Endothelial cell of umbilical vein (primary cell): ENCODE measurements around the gene TYRO3. TPM values are rescaled to one million over a fixed set of nuclear protein-coding genes. Genes with fewer than 3 reads are reported as not detected.

Source experiments
- BruUV-seq: library from RNA; stranded (reverse); fragments of 400-500 nt; replicated peaks from 2 replicates; lab custom pipeline; 2021; lab: Mats Ljungman, UMichigan
- CTCF ChIA-PET: fragments of 300-600, 350-600 bp; sonication (Branson Sonifier 250); formaldehyde crosslinking; loops from one replicate; lab custom pipeline; 2021; ENCODE audit warnings: antibody characterized with exemption, inconsistent platforms; lab: Charles Lee
- POLR2A ChIA-PET: fragments of 300-600, 350-600 bp; sonication (Branson Sonifier 250); formaldehyde crosslinking; loops from one replicate; lab custom pipeline; 2021; ENCODE audit warnings: antibody characterized with exemption, inconsistent platforms; lab: Charles Lee
- DNase-seq: peaks from one replicate; pipeline ENCODE4 v3.0.0-alpha.2; 2011; ENCODE audit warnings: low read depth, low spot score
- FAIRE-seq: peaks from 2 replicates; lab custom pipeline; 2011; peaks lifted over from hg19 to GRCh38; lab: Jason Lieb, UNC
- H2AFZ ChIP-seq: 2 replicates; pipeline ENCODE4 v1.6.0; 2012; ENCODE audit warnings: low read depth, low read length, control low read depth, inconsistent platforms
- H3K27ac ChIP-seq: 2 replicates; pipeline ENCODE4 v1.5.1; 2011; ENCODE audit warnings: low read depth, mild to moderate bottlenecking, control low read depth, low read length, moderate library complexity; ENCODE audit not compliant: insufficient read depth
- H3K27me3 ChIP-seq, 2 experiments: 2 replicates each; pipeline versions ENCODE4 v1.6.0 to v1.6.1; 2011; ENCODE audit warnings: low read length in 2 of 2, mixed read lengths in 1 of 2; ENCODE audit not compliant: control insufficient read depth in 2 of 2, insufficient read depth in 2 of 2
- H3K36me3 ChIP-seq, 2 experiments: 2 replicates in 1 of 2; 3 replicates in 1 of 2; pipeline ENCODE4 v1.5.1; 2011; ENCODE audit warnings: low read length in 2 of 2, mild to moderate bottlenecking in 1 of 2, moderate library complexity in 1 of 2; ENCODE audit not compliant: control insufficient read depth in 2 of 2, insufficient read depth in 2 of 2; ENCODE audit errors: extremely low read depth in 1 of 2
- H3K4me1 ChIP-seq: 3 replicates; pipeline ENCODE4 v1.5.1; 2011; ENCODE audit warnings: mild to moderate bottlenecking, low read length; ENCODE audit not compliant: control insufficient read depth, insufficient read depth; ENCODE audit errors: extremely low read depth
- H3K4me2 ChIP-seq: 2 replicates; pipeline ENCODE4 v1.6.1; 2011; ENCODE audit warnings: low read length, control low read depth, mixed read lengths; ENCODE audit not compliant: insufficient read depth
- H3K4me3 ChIP-seq, 3 experiments: fragments of 200-600 bp in 1 of 3; sonication (generic), shearing (Covaris generic) in 1 of 3; replicated peaks in 1 of 3; 2 replicates each; pipeline ENCODE4 v1.5.1; 2011 to 2016; ENCODE audit warnings: control low read depth in 3 of 3, low read length in 3 of 3, mild to moderate bottlenecking in 2 of 3, inconsistent platforms in 1 of 3, low read depth in 1 of 3, moderate library complexity in 1 of 3; ENCODE audit not compliant: insufficient read depth in 1 of 3
- H3K79me2 ChIP-seq: 2 replicates; pipeline ENCODE4 v1.6.0; 2012; ENCODE audit warnings: low read length, inconsistent platforms; ENCODE audit not compliant: control insufficient read depth, insufficient read depth
- H3K9ac ChIP-seq: replicated peaks from 2 replicates; pipeline ENCODE3; 2011; ENCODE audit warnings: low read length, control low read depth; ENCODE audit not compliant: insufficient read depth; ENCODE audit errors: extremely low read depth
- H3K9me1 ChIP-seq: replicated peaks from 3 replicates; pipeline ENCODE4 v1.6.0; 2011; ENCODE audit warnings: mild to moderate bottlenecking, low read length; ENCODE audit not compliant: control insufficient read depth, insufficient read depth; ENCODE audit errors: extremely low read depth
- H3K9me3 ChIP-seq: replicated peaks from 2 replicates; pipeline ENCODE4 v1.5.1; 2012; ENCODE audit warnings: low read length, inconsistent platforms; ENCODE audit not compliant: control insufficient read depth, insufficient read depth
- H4K20me1 ChIP-seq: replicated peaks from 2 replicates; pipeline ENCODE3; 2011; ENCODE audit warnings: mild to moderate bottlenecking, low read length; ENCODE audit not compliant: control insufficient read depth, insufficient read depth; ENCODE audit errors: extremely low read depth
- EZH2 ChIP-seq: IDR thresholded peaks from 2 replicates; pipeline ENCODE4 v1.6.1; 2012; ENCODE audit warnings: borderline replicate concordance, low read depth, mild to moderate bottlenecking, moderate library complexity, low read length, inconsistent platforms; ENCODE audit not compliant: severe bottlenecking
- FOS ChIP-seq: IDR thresholded peaks from 2 replicates; pipeline ENCODE4 v1.6.1; 2011; ENCODE audit warnings: mild to moderate bottlenecking, low read length, moderate library complexity, borderline replicate concordance; ENCODE audit not compliant: insufficient read depth
- GATA2 ChIP-seq: IDR thresholded peaks from 2 replicates; pipeline ENCODE4 v1.7.0; 2011; ENCODE audit warnings: low read depth, mild to moderate bottlenecking, moderate library complexity, mixed read lengths, low read length; ENCODE audit not compliant: insufficient read length, insufficient read depth
- JUN ChIP-seq: IDR thresholded peaks from 2 replicates; pipeline ENCODE4 v1.6.1; 2011; ENCODE audit warnings: borderline replicate concordance, low read depth; ENCODE audit not compliant: insufficient read length, insufficient read depth
- POLR2AphosphoS5 ChIP-seq: IDR thresholded peaks from 2 replicates; pipeline ENCODE4 v1.6.1; 2012; ENCODE audit warnings: low read depth, mild to moderate bottlenecking, control low read depth, low read length, moderate library complexity; ENCODE audit not compliant: insufficient read depth
- dilution Hi-C: fragments of 300-500 bp; cut with MboI; formaldehyde crosslinking; loops from one replicate; pipeline ENCODE4 v1.15.0; 2019; ENCODE audit warnings: low sequenced_read_pairs; ENCODE audit not compliant: extremely low pct_ligation_motif_present
- intact Hi-C: fragments of 100-400 bp; cut with micrococcal nuclease; formaldehyde crosslinking; loops from one replicate; pipeline ENCODE4 v1.10.0; 2022
- polyA plus RNA-seq, 4 experiments: library from polyadenylated mRNA; depleted of rRNA in 3 of 4; stranded (reverse) in 3 of 4; unstranded in 1 of 4; fragments of >200 nt; gene quantifications; 2 replicates each; pipeline versions ENCODE4 v1.2.1 to v1.2.3, GENCODE V29; 2011 to 2012; ENCODE audit warnings: missing spikeins in 1 of 4
- total RNA-seq: library from RNA; stranded (reverse); gene quantifications from 2 replicates; pipeline ENCODE4 v1.2.3, GENCODE V29; 2021
- TF ChIP-seq, protein P1 (sequence below), 2 donors: IDR thresholded peaks; 1 replicate in 1 of 2; 2 replicates in 1 of 2; pipeline ENCODE4 v1.5.1; 2011; ENCODE audit warnings: low read length in 2 of 2, mild to moderate bottlenecking in 2 of 2, moderate library complexity in 2 of 2, control low read depth in 1 of 2, inconsistent platforms in 1 of 2, low read depth in 1 of 2; ENCODE audit not compliant: insufficient read depth in 1 of 2; ENCODE audit errors: extremely low read depth in 1 of 2

Gene TYRO3
- total and polyA plus RNA-seq, 2 donors (not counting 3 experiments of a cell fraction or from before 2014, with no cell fraction given), result 14.1 to 14.5 TPM

- H3K4me3 ChIP-seq, result no peak overlapping the region
- no peak overlapping the region for H3K9ac ChIP-seq
- no peak for FAIRE-seq
- H3K4me1 ChIP-seq, result peaks cover 7% of the 10 kb centered on the region
- H3K27me3 ChIP-seq, result peaks cover 0 to 8% of the 10 kb centered on the region in 2 experiments
- H3K4me2 ChIP-seq, result no peak overlapping the region
- TF ChIP-seq EZH2 (no peak), GATA2 (no peak), JUN (peak; percentile 44)
- TF ChIP-seq, protein P1, sequence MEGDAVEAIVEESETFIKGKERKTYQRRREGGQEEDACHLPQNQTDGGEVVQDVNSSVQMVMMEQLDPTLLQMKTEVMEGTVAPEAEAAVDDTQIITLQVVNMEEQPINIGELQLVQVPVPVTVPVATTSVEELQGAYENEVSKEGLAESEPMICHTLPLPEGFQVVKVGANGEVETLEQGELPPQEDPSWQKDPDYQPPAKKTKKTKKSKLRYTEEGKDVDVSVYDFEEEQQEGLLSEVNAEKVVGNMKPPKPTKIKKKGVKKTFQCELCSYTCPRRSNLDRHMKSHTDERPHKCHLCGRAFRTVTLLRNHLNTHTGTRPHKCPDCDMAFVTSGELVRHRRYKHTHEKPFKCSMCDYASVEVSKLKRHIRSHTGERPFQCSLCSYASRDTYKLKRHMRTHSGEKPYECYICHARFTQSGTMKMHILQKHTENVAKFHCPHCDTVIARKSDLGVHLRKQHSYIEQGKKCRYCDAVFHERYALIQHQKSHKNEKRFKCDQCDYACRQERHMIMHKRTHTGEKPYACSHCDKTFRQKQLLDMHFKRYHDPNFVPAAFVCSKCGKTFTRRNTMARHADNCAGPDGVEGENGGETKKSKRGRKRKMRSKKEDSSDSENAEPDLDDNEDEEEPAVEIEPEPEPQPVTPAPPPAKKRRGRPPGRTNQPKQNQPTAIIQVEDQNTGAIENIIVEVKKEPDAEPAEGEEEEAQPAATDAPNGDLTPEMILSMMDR (IDR thresholded peaks at IDR 0.05; ENCODE audit: extremely low read depth in 1 of 2, insufficient read depth in 1 of 2, low read depth in 1 of 2, low read length in 2 of 2), result no peak
- dilution Hi-C loops (no loop called here), intact Hi-C loops (loop anchor here (10.0 kb wide), 1 partner anchor 88 kb away; no protein-coding TSS in a partner anchor)
- H3K9me1 ChIP-seq, result no peaks in the 10 kb centered on the region
- H4K20me1 ChIP-seq, result no peaks in the 10 kb centered on the region
- DNase-seq, result peak; percentile 23
- no peaks in the 10 kb centered on the region for H3K9me3 ChIP-seq
- no peak overlapping the region for H3K27ac ChIP-seq
- no peak overlapping the region for H2AFZ ChIP-seq
- no peaks in the 10 kb centered on the region for H3K79me2 ChIP-seq
- POLR2A ChIA-PET, result no interaction called here
- CTCF ChIA-PET, result interaction anchor here (1.0 kb wide), 2 partner anchors 61 to 141 kb away, joined by 3 to 4 read pairs; no protein-coding TSS in a partner anchor
- no peaks in the 10 kb centered on the region for H3K36me3 ChIP-seq
- BruUV-seq, result no TSS peak
Observed at GRCh38 chr15:41606997-41607396, 48.0 kb downstream of the TYRO3 start.

DNA sequence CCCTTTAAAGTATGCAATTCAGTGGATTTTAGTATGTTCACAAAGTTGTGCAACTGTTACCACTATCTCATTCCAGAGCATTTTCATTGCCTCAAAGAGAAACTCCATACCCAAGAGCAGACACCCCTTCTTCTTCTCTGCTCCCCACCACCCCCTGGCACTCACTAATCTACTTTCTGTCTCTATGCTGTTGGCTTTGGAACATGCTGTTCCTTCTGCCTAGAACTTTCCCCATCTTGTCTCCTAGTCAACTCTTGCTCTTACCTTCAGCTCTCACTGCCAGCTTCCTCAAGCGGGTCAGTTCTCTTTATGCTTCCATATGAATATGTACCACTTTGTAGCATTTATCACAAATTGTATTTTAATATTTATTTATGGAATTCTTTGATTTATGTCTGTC is 50.1 kb downstream of the TYRO3 start:
- Histone ChIP-seq H3K36me3 (no peaks in the 10 kb centered on the region), H2AFZ (no peak overlapping the region), H3K27ac (no peak overlapping the region), H3K4me1 (peaks cover 5% of the 10 kb centered on the region), H4K20me1 (no peaks in the 10 kb centered on the region), H3K9ac (no peak overlapping the region), H3K4me3 (no peak overlapping the region), H3K9me3 (no peaks in the 10 kb centered on the region), H3K79me2 (no peaks in the 10 kb centered on the region), H3K27me3 (peaks cover 0 to 2% of the 10 kb centered on the region in 2 experiments), H3K9me1 (no peaks in the 10 kb centered on the region), H3K4me2 (no peak overlapping the region)
- intact Hi-C loops (loop anchor here (10.0 kb wide), 1 partner anchor 86 kb away; no protein-coding TSS in a partner anchor), dilution Hi-C loops (no loop called here)
- POLR2A ChIA-PET, result no interaction called here
- DNase-seq (no peak), FAIRE-seq (no peak)
- TF ChIP-seq JUN (no peak), FOS (no peak), EZH2 (no peak), POLR2AphosphoS5 (no peak)
- CTCF ChIA-PET, result no interaction called here
- BruUV-seq, result no TSS peak
